Stimulated activated CD8-positive, alpha-beta memory T cell treated with anti-CD3 and anti-CD28 coated beads, Interleukin-4, amount 100 ng/mL, for 1 hour (primary cell): Measurements from ENCODE around the gene CACNA2D1.
"Not testable (repeated sequence)": the region's sequence is repeated elsewhere in the genome, so short reads cannot be mapped to it uniquely, and the experiment has no call there.

Experiments
- DNase-seq, 2 donors: peaks; one replicate each; pipeline ENCODE4 v3.0.0-alpha.2; 2020; ENCODE audit warnings: low read depth in 2 of 2, low spot score in 1 of 2

Gene CACNA2D1

GRCh38 chr7:82393840-82394220 lies 49.7 kb downstream of the CACNA2D1 start:
- DNase-seq, result no peak

GRCh38 chr7:82393076-82393839 lies 50.3 kb downstream of the CACNA2D1 start:
- DNase-seq, result no peak

GRCh38 chr7:82390936-82391335 lies 52.6 kb downstream of the CACNA2D1 start:
- DNase-seq, result no peak

- DNase-seq, result no peak
Measured at GRCh38 chr7:82389876-82390275, 53.7 kb downstream of the CACNA2D1 start.

GRCh38 chr7:82388138-82388537 lies 55.4 kb downstream of the CACNA2D1 start:
- DNase-seq, result no peak

- DNase-seq, result not testable (repeated sequence)
Measured at GRCh38 chr7:82386571-82386970, 57.0 kb downstream of the CACNA2D1 start.

- no peak for DNase-seq
Measured at GRCh38 chr7:82384779-82385178, 58.8 kb downstream of the CACNA2D1 start.

- no peak for DNase-seq
Measured at GRCh38 chr7:82384051-82384464, 59.5 kb downstream of the CACNA2D1 start.

GRCh38 chr7:82382276-82382675 lies 61.3 kb downstream of the CACNA2D1 start:
- DNase-seq, result no peak

- no peak for DNase-seq
Measured at GRCh38 chr7:82376739-82377138, 66.8 kb downstream of the CACNA2D1 start.

- no peak for DNase-seq
Measured at GRCh38 chr7:82375713-82376112, 67.9 kb downstream of the CACNA2D1 start.

GRCh38 chr7:82375129-82375528 lies 68.4 kb downstream of the CACNA2D1 start:
- no peak for DNase-seq

GRCh38 chr7:82373926-82374635 lies 69.5 kb downstream of the CACNA2D1 start:
- DNase-seq, result no peak

GRCh38 chr7:82364671-82365070 lies 78.9 kb downstream of the CACNA2D1 start:
- no peak for DNase-seq

GRCh38 chr7:82364048-82364447 lies 79.5 kb downstream of the CACNA2D1 start:
- DNase-seq, result no peak

GRCh38 chr7:82362129-82362706 lies 81.4 kb downstream of the CACNA2D1 start:
- no peak for DNase-seq

GRCh38 chr7:82360591-82361368 lies 82.8 kb downstream of the CACNA2D1 start:
- DNase-seq, result no peak

- no peak for DNase-seq
Measured at GRCh38 chr7:82359426-82359825, 84.2 kb downstream of the CACNA2D1 start.

- no peak for DNase-seq
Measured at GRCh38 chr7:82358923-82359322, 84.7 kb downstream of the CACNA2D1 start.

- DNase-seq, result no peak
Measured at GRCh38 chr7:82358009-82358578, 85.5 kb downstream of the CACNA2D1 start.

GRCh38 chr7:82348251-82348650 lies 95.3 kb downstream of the CACNA2D1 start:
- DNase-seq, result no peak
